Spleen (tissue), 11 donors: Measurements from ENCODE around the gene C6orf58. TPM values are rescaled to one million over a fixed set of nuclear protein-coding genes. Genes with fewer than 3 reads are reported as not detected.

Source experiments
- DNase-seq: peaks from one replicate; pipeline ENCODE4 v3.0.0-alpha.2; 2020
- H3K27ac ChIP-seq, 8 donors: fragments of 200-600 bp; sonication (generic) in 7 of 8; 1 replicate in 4 of 8; 2 replicates in 4 of 8; pipeline versions ENCODE4 v1.5.0 to v1.8.0; 2016 to 2021; ENCODE audit warnings: inconsistent platforms in 4 of 8, mild to moderate bottlenecking in 4 of 8, moderate library complexity in 1 of 8
- H3K27me3 ChIP-seq, 7 donors: fragments of 200-600 bp; sonication (generic) in 6 of 7; replicated peaks in 1 of 7; 1 replicate in 4 of 7; 2 replicates in 3 of 7; pipeline versions ENCODE4 v1.5.0 to v1.8.0; 2016 to 2021; ENCODE audit warnings: inconsistent platforms in 3 of 7, mild to moderate bottlenecking in 1 of 7
- H3K36me3 ChIP-seq, 6 donors: fragments of 200-600 bp; sonication (generic) in 5 of 6; 1 replicate in 4 of 6; 2 replicates in 2 of 6; pipeline versions ENCODE4 v1.5.0 to v1.8.0; 2016 to 2021; ENCODE audit warnings: inconsistent platforms in 2 of 6
- H3K4me1 ChIP-seq, 6 donors: fragments of 200-600 bp; sonication (generic) in 5 of 6; 1 replicate in 3 of 6; 2 replicates in 3 of 6; pipeline versions ENCODE4 v1.5.0 to v1.8.0; 2016 to 2021; ENCODE audit warnings: inconsistent platforms in 3 of 6
- H3K4me3 ChIP-seq, 8 donors: fragments of 200-600 bp; sonication (generic) in 7 of 8; 1 replicate in 4 of 8; 2 replicates in 4 of 8; pipeline versions ENCODE4 v1.5.0 to v1.8.0; 2016 to 2021; ENCODE audit warnings: inconsistent platforms in 4 of 8, mild to moderate bottlenecking in 4 of 8, moderate library complexity in 2 of 8
- H3K9me3 ChIP-seq, 8 donors: fragments of 200-600 bp; sonication (generic) in 7 of 8; 1 replicate in 4 of 8; 2 replicates in 4 of 8; pipeline versions ENCODE4 v1.5.0 to v1.8.0; 2016 to 2021; ENCODE audit warnings: inconsistent platforms in 4 of 8
- POLR2A ChIP-seq, 3 donors: fragments of 450-650 bp; IDR thresholded peaks; one replicate each; pipeline ENCODE4 v1.5.1; 2017; ENCODE audit warnings: antibody characterized with exemption in 3 of 3, mild to moderate bottlenecking in 1 of 3
- POLR2AphosphoS5 ChIP-seq, 3 donors: sonication (generic); formaldehyde crosslinking; IDR thresholded peaks; one replicate each; pipeline ENCODE4 v1.5.1; 2017; ENCODE audit warnings: antibody characterized with exemption in 3 of 3
- WGBS, 5 donors: extraction: QIAGEN DNeasy Blood & Tissue Kit in 3 of 5; methylation state at CpG; one replicate each; pipeline versions ENCODE4 v1.1.5 to v1.1.7; 2013 to 2018; 5-methylcytosine and 5-hydroxymethylcytosine counted together
- intact Hi-C: fragments of 100-400 bp; cut with DNase I; formaldehyde crosslinking; loops from one replicate; pipeline ENCODE4 v1.15.0; 2023; ENCODE audit warnings: low total_unique reads
- polyA plus RNA-seq, 3 donors: library from polyadenylated mRNA; stranded (reverse); fragments of 200-250 nt; gene quantifications; one replicate each; pipeline ENCODE4 v1.2.1, GENCODE V29; 2013
- total RNA-seq, 7 donors: library from RNA; depleted of rRNA in 3 of 7; stranded (reverse); fragments of >200 nt in 3 of 7; fragmentation: NEBNext Ultra II Directional in 4 of 7; extraction: Animal tissue kit (Norgen Biotek cat#: 25700) in 4 of 7; gene quantifications; one replicate each; pipeline versions ENCODE4 v1.1.0 to v1.2.1, GENCODE V29; 2016 to 2021
- TF ChIP-seq, protein P1 (sequence below), 11 experiments: fragments of 200-600 bp in 7 of 11; fragments of 450-650 bp in 4 of 11; sonication (generic) in 4 of 11; IDR thresholded peaks in 8 of 11; conservative IDR thresholded peaks in 3 of 11; 1 replicate in 7 of 11; 2 replicates in 4 of 11; pipeline versions ENCODE4 v1.4.0 to v1.8.0; 2016 to 2021; ENCODE audit warnings: antibody characterized with exemption in 11 of 11, inconsistent platforms in 4 of 11, mild to moderate bottlenecking in 1 of 11
- donor health status: healthy with polysubstance abuse.
- donor health status: DM: no; HTN: no; CAD: no; lungs with moderate emphysema.
- donor health status: DM: no; HTN: no; CAD: no.
- donor health status: Bipolar disorder and iron deficiency.
- donor health status: healthy.
- donor health status: DM: no; HTN: no; CAD: no.
- donor health status: DM: yes; HTN: yes; CAD: no.

C6orf58 gene
- total and polyA plus RNA-seq, 10 donors, result 0.11 TPM; not detected in 9

- H3K27me3 ChIP-seq, result no peaks in the 10 kb centered on the region
- intact Hi-C loops, result no loop called here
- no peaks in the 10 kb centered on the region for H3K36me3 ChIP-seq
- H3K27ac ChIP-seq, result no peak overlapping the region
- no peaks in the 10 kb centered on the region for H3K9me3 ChIP-seq
- no peak overlapping the region for H3K4me3 ChIP-seq
- no peak for TF ChIP-seq POLR2AphosphoS5 (IDR thresholded peaks at IDR 0.05)
- no peak for TF ChIP-seq POLR2A (IDR thresholded peaks at IDR 0.05)
- TF ChIP-seq, protein P1, sequence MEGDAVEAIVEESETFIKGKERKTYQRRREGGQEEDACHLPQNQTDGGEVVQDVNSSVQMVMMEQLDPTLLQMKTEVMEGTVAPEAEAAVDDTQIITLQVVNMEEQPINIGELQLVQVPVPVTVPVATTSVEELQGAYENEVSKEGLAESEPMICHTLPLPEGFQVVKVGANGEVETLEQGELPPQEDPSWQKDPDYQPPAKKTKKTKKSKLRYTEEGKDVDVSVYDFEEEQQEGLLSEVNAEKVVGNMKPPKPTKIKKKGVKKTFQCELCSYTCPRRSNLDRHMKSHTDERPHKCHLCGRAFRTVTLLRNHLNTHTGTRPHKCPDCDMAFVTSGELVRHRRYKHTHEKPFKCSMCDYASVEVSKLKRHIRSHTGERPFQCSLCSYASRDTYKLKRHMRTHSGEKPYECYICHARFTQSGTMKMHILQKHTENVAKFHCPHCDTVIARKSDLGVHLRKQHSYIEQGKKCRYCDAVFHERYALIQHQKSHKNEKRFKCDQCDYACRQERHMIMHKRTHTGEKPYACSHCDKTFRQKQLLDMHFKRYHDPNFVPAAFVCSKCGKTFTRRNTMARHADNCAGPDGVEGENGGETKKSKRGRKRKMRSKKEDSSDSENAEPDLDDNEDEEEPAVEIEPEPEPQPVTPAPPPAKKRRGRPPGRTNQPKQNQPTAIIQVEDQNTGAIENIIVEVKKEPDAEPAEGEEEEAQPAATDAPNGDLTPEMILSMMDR (IDR thresholded peaks at IDR 0.05 in 8 of 11, conservative IDR thresholded peaks at IDR 0.05 in 3 of 11), result no peak
- DNase-seq, result no peak
- peaks cover 0 to 8% (median 0%) of the 10 kb centered on the region in 6 donors for H3K4me1 ChIP-seq
Measured at GRCh38 chr6:127566651-127567050, 10.3 kb upstream of the C6orf58 start.

DNA sequence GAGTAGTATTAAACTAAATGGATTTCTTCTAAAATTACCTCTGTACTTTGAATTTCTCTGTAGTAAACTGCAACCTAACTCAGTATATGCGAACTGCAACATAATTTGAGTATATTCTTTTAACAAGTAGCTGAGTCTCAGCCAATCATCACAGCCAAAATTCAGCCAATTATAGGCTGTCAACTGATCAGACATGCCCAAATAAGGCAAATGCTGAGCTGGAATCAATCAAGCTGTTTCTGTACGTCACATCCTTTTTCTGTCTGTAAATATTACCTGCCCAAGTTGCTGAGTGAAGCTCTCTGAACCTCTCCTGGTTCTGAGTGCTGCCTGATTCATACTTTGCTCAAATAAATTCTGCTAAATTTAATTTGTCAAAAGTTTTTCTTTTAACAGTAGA lies 9.5 kb upstream of the C6orf58 start:
- no peaks in the 10 kb centered on the region for H3K9me3 ChIP-seq
- peaks cover 0 to 8% (median 0%) of the 10 kb centered on the region in 6 donors for H3K4me1 ChIP-seq
- no peak overlapping the region for H3K27ac ChIP-seq
- intact Hi-C loops, result no loop called here
- no peaks in the 10 kb centered on the region for H3K36me3 ChIP-seq
- no peaks in the 10 kb centered on the region for H3K27me3 ChIP-seq
- H3K4me3 ChIP-seq, result no peak overlapping the region
- whole genome bisulfite sequencing, 5 donors, result 46 to 68% (median 49%) methylated on average over 2 of the region's 2 CpGs
- TF ChIP-seq, protein P1 (IDR thresholded peaks at IDR 0.05 in 8 of 11, conservative IDR thresholded peaks at IDR 0.05 in 3 of 11), result no peak
- TF ChIP-seq POLR2A (IDR thresholded peaks at IDR 0.05), result no peak
- TF ChIP-seq POLR2AphosphoS5 (IDR thresholded peaks at IDR 0.05), result no peak
- no peak for DNase-seq

DNA sequence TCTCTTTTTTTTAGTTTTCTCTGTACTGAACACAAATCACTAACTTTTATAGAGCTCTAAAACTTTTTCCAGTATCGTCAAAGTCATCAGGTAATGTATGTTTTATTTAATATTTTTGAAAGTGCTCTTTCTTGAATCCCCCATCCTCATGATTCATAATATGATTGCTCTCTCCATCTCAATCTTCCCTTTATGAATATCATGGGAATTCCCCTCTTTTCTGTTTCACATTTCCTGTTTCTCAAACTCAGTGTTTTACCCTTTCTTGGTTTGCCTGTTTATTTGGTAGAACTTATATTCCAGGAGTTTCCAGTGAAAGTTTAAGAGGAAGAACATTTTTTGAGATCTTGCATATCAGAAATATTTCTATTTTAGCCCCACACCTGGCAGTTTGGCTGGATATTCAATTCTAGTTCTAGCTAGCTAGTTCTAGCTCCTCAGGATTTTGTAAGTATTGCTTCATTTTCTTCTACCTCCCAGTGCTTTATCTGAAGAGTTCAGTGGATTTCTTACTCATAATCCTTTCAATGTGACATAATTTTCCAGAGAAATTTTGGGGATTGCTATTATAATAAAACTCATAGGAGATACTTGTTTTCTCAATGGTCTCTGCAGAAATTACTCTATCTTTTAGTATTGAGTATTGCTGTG lies 6.1 kb upstream of the C6orf58 start:
- no peak for DNase-seq
- Histone ChIP-seq H3K4me1 (peaks cover 0 to 8% (median 0%) of the 10 kb centered on the region in 6 donors), H3K4me3 (no peak overlapping the region), H3K27ac (no peak overlapping the region), H3K27me3 (no peaks in the 10 kb centered on the region), H3K9me3 (no peaks in the 10 kb centered on the region), H3K36me3 (no peaks in the 10 kb centered on the region)
- 61 to 72% (median 68%) methylated on average over 1 of the region's 1 CpG for WGBS, 5 donors
- intact Hi-C loops, result no loop called here
- no peak for TF ChIP-seq POLR2AphosphoS5 (IDR thresholded peaks at IDR 0.05)
- TF ChIP-seq, protein P1 (IDR thresholded peaks at IDR 0.05 in 8 of 11, conservative IDR thresholded peaks at IDR 0.05 in 3 of 11), result no peak
- no peak for TF ChIP-seq POLR2A (IDR thresholded peaks at IDR 0.05)

DNA sequence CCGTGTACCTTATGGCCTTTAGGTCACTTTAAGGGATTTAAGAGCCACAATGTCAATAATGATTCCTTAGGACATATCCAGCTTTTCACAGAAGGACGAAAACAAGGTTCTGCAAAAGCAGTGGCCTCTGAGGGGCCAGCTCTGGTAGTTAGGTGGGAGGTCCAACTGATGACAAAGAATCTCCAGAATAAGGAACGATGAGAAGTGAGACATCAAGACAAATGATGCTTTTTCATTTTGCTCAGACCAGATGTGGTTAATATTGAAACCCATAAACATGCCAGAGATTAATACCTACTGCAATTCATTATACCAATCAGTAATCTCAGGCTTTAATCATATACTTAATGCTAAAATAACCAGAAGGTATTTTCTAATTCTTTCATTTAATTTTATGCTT lies 1.9 kb downstream of the C6orf58 start:
- WGBS, 5 donors, result 56 to 72% (median 66%) methylated on average over 3 of the region's 3 CpGs
- Histone ChIP-seq H3K9me3 (no peaks in the 10 kb centered on the region), H3K36me3 (no peaks in the 10 kb centered on the region), H3K4me3 (no peak overlapping the region), H3K27me3 (no peaks in the 10 kb centered on the region), H3K4me1 (no peaks in the 10 kb centered on the region), H3K27ac (no peak overlapping the region)
- TF ChIP-seq, protein P1 (IDR thresholded peaks at IDR 0.05 in 8 of 11, conservative IDR thresholded peaks at IDR 0.05 in 3 of 11), result no peak
- no peak for DNase-seq
- intact Hi-C loops, result no loop called here
